Neural cell (in vitro differentiated cells): ENCODE measurements around the gene FLAD1.

Experiments
- EP300 ChIP-seq: fragments of 450-650 bp; conservative IDR thresholded peaks from 2 replicates; pipeline ENCODE4 v1.6.1; 2014; ENCODE audit warnings: antibody characterized with exemption, mild to moderate bottlenecking, moderate library complexity; ENCODE audit not compliant: poor library complexity, severe bottlenecking
- MXI1 ChIP-seq: fragments of 450-650 bp; conservative IDR thresholded peaks from 2 replicates; pipeline ENCODE4 v1.6.1; 2014; ENCODE audit warnings: antibody characterized with exemption, mild to moderate bottlenecking; ENCODE audit not compliant: poor library complexity, severe bottlenecking
- POLR2AphosphoS5 ChIP-seq: IDR thresholded peaks from 2 replicates; pipeline ENCODE4 v1.6.1; 2012
- RAD21 ChIP-seq: fragments of 450-650 bp; conservative IDR thresholded peaks from 2 replicates; pipeline ENCODE4 v1.6.1; 2014; ENCODE audit warnings: antibody characterized with exemption, mild to moderate bottlenecking, moderate library complexity
- TAF1 ChIP-seq: IDR thresholded peaks from 2 replicates; pipeline ENCODE4 v1.6.1; 2012; ENCODE audit warnings: low read depth
- TF ChIP-seq, protein P1 (sequence below): fragments of 450-650 bp; IDR thresholded peaks from 2 replicates; pipeline ENCODE4 v1.5.1; 2014; ENCODE audit warnings: antibody characterized with exemption, mild to moderate bottlenecking, moderate library complexity; ENCODE audit not compliant: poor library complexity, severe bottlenecking
- TF ChIP-seq, protein P2 (sequence below): IDR thresholded peaks from 2 replicates; pipeline ENCODE4 v1.6.1; 2012; ENCODE audit warnings: borderline replicate concordance

GRCh38 chr1:155000411-155000725 is 17.2 kb downstream of the FLAD1 start:
- TF ChIP-seq, protein P1, sequence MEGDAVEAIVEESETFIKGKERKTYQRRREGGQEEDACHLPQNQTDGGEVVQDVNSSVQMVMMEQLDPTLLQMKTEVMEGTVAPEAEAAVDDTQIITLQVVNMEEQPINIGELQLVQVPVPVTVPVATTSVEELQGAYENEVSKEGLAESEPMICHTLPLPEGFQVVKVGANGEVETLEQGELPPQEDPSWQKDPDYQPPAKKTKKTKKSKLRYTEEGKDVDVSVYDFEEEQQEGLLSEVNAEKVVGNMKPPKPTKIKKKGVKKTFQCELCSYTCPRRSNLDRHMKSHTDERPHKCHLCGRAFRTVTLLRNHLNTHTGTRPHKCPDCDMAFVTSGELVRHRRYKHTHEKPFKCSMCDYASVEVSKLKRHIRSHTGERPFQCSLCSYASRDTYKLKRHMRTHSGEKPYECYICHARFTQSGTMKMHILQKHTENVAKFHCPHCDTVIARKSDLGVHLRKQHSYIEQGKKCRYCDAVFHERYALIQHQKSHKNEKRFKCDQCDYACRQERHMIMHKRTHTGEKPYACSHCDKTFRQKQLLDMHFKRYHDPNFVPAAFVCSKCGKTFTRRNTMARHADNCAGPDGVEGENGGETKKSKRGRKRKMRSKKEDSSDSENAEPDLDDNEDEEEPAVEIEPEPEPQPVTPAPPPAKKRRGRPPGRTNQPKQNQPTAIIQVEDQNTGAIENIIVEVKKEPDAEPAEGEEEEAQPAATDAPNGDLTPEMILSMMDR, result no peak
- TF ChIP-seq EP300, result no peak
- no peak for TF ChIP-seq POLR2AphosphoS5
- TF ChIP-seq TAF1, result no peak
- no peak for TF ChIP-seq RAD21
- TF ChIP-seq, protein P2, sequence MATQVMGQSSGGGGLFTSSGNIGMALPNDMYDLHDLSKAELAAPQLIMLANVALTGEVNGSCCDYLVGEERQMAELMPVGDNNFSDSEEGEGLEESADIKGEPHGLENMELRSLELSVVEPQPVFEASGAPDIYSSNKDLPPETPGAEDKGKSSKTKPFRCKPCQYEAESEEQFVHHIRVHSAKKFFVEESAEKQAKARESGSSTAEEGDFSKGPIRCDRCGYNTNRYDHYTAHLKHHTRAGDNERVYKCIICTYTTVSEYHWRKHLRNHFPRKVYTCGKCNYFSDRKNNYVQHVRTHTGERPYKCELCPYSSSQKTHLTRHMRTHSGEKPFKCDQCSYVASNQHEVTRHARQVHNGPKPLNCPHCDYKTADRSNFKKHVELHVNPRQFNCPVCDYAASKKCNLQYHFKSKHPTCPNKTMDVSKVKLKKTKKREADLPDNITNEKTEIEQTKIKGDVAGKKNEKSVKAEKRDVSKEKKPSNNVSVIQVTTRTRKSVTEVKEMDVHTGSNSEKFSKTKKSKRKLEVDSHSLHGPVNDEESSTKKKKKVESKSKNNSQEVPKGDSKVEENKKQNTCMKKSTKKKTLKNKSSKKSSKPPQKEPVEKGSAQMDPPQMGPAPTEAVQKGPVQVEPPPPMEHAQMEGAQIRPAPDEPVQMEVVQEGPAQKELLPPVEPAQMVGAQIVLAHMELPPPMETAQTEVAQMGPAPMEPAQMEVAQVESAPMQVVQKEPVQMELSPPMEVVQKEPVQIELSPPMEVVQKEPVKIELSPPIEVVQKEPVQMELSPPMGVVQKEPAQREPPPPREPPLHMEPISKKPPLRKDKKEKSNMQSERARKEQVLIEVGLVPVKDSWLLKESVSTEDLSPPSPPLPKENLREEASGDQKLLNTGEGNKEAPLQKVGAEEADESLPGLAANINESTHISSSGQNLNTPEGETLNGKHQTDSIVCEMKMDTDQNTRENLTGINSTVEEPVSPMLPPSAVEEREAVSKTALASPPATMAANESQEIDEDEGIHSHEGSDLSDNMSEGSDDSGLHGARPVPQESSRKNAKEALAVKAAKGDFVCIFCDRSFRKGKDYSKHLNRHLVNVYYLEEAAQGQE, result no peak
- TF ChIP-seq MXI1, result no peak
